ENCODE results near the gene KCNAB1.

Gene KCNAB1

GRCh38 chr3:156307704-156308103 lies 187.3 kb downstream of the KCNAB1 start:
- H3K4me3 ChIP-seq (ENCODE audit: low read depth, low read length): no peak overlapping the region

GRCh38 chr3:156311431-156311830 lies 191.1 kb downstream of the KCNAB1 start:
- no peak overlapping the region for H3K4me3 ChIP-seq (ENCODE audit: low read depth, low read length)

GRCh38 chr3:156311930-156312329 lies 191.6 kb downstream of the KCNAB1 start:
- H3K4me3 ChIP-seq (ENCODE audit: low read depth, low read length): no peak overlapping the region

- H3K4me3 ChIP-seq (ENCODE audit: low read depth, low read length): no peak overlapping the region
Measured at GRCh38 chr3:156316076-156316475, 195.7 kb downstream of the KCNAB1 start.

- no peak overlapping the region for H3K4me3 ChIP-seq (ENCODE audit: low read depth, low read length)
Measured at GRCh38 chr3:156317462-156318074, 197.2 kb downstream of the KCNAB1 start.

- H3K4me3 ChIP-seq (ENCODE audit: low read depth, low read length): no peak overlapping the region
Measured at GRCh38 chr3:156321945-156322344, 201.6 kb downstream of the KCNAB1 start.

GRCh38 chr3:156323466-156323865 lies 203.1 kb downstream of the KCNAB1 start:
- H3K4me3 ChIP-seq (ENCODE audit: low read depth, low read length): no peak overlapping the region

- H3K4me3 ChIP-seq (ENCODE audit: low read depth, low read length): no peak overlapping the region
Measured at GRCh38 chr3:156330415-156330814, 210.0 kb downstream of the KCNAB1 start.

- H3K4me3 ChIP-seq (ENCODE audit: low read depth, low read length): no peak overlapping the region
Measured at GRCh38 chr3:156332304-156332703, 211.9 kb downstream of the KCNAB1 start.

- H3K4me3 ChIP-seq (ENCODE audit: low read depth, low read length): no peak overlapping the region
Measured at GRCh38 chr3:156334841-156335545, 214.6 kb downstream of the KCNAB1 start.

GRCh38 chr3:156339491-156339890 lies 219.1 kb downstream of the KCNAB1 start:
- no peak overlapping the region for H3K4me3 ChIP-seq (ENCODE audit: low read depth, low read length)

GRCh38 chr3:156341332-156341731 lies 221.0 kb downstream of the KCNAB1 start:
- no peak overlapping the region for H3K4me3 ChIP-seq (ENCODE audit: low read depth, low read length)

GRCh38 chr3:156341831-156342416 lies 221.5 kb downstream of the KCNAB1 start:
- H3K4me3 ChIP-seq (ENCODE audit: low read depth, low read length): no peak overlapping the region

- H3K4me3 ChIP-seq (ENCODE audit: low read depth, low read length): no peak overlapping the region
Measured at GRCh38 chr3:156344215-156344614, 223.8 kb downstream of the KCNAB1 start.

GRCh38 chr3:156349111-156349510 lies 228.7 kb downstream of the KCNAB1 start:
- no peak overlapping the region for H3K4me3 ChIP-seq (ENCODE audit: low read depth, low read length)

- no peak overlapping the region for H3K4me3 ChIP-seq (ENCODE audit: low read depth, low read length)
Measured at GRCh38 chr3:156349978-156350377, 229.6 kb downstream of the KCNAB1 start.

GRCh38 chr3:156350781-156351180 lies 230.4 kb downstream of the KCNAB1 start:
- no peak overlapping the region for H3K4me3 ChIP-seq (ENCODE audit: low read depth, low read length)

- no peak overlapping the region for H3K4me3 ChIP-seq (ENCODE audit: low read depth, low read length)
Measured at GRCh38 chr3:156351783-156352182, 231.4 kb downstream of the KCNAB1 start.

- no peak overlapping the region for H3K4me3 ChIP-seq (ENCODE audit: low read depth, low read length)
Measured at GRCh38 chr3:156352728-156353127, 232.3 kb downstream of the KCNAB1 start.

- H3K4me3 ChIP-seq (ENCODE audit: low read depth, low read length): no peak overlapping the region
Measured at GRCh38 chr3:156353563-156353962, 233.2 kb downstream of the KCNAB1 start.

- no peak overlapping the region for H3K4me3 ChIP-seq (ENCODE audit: low read depth, low read length)
Measured at GRCh38 chr3:156356537-156357363, 236.4 kb downstream of the KCNAB1 start.

Measured in iPS-11a (cell line).